Mucosa of descending colon (tissue), 3 donors: ENCODE measurements around the gene KANSL2. TPM values are rescaled to one million over a fixed set of nuclear protein-coding genes. Genes with fewer than 3 reads are reported as not detected.
A peak's percentile ranks its signal among the peaks of the same experiment; 100 is the strongest.
"Not testable (repeated sequence)": the region's sequence is repeated elsewhere in the genome, so short reads cannot be mapped to it uniquely, and the experiment has no call there.

Experiments
- ATAC-seq: fragments of 200-7000 bp; cut with Tn5 transposase; one replicate; pipeline ENCODE4 v1.9.1; 2020; ENCODE audit warnings: mild to moderate bottlenecking, moderate library complexity
- DNase-seq, 3 donors: peaks; one replicate each; pipeline ENCODE4 v3.0.0-alpha.2; 2020
- H3K36me3 ChIP-seq: fragments of 200-600 bp; one replicate; pipeline ENCODE4 v1.8.0; 2021; ENCODE audit warnings: low read depth, mild to moderate bottlenecking
- H3K4me1 ChIP-seq: fragments of 200-600 bp; one replicate; pipeline ENCODE4 v1.8.0; 2021; ENCODE audit warnings: low read depth, mild to moderate bottlenecking
- H3K4me3 ChIP-seq: fragments of 200-600 bp; one replicate; pipeline ENCODE4 v1.8.0; 2021; ENCODE audit warnings: mild to moderate bottlenecking
- H3K9me3 ChIP-seq: fragments of 200-600 bp; one replicate; pipeline ENCODE4 v1.8.0; 2021; ENCODE audit warnings: mild to moderate bottlenecking
- intact Hi-C, 2 donors: fragments of 100-400 bp; cut with DNase I in 1 of 2; cut with micrococcal nuclease in 1 of 2; formaldehyde crosslinking; loops; one replicate each; pipeline versions ENCODE4 v1.11.0 to v1.11.1; 2022; cut with DNase I, micrococcal nuclease
- total RNA-seq, 3 donors: library from RNA; stranded (reverse); fragmentation: NEBNext Ultra II Directional in 2 of 3; extraction: Animal tissue kit (Norgen Biotek cat#: 25700) in 2 of 3; gene quantifications; one replicate each; pipeline versions ENCODE4 v1.2.1 to v1.2.4, GENCODE V29; 2021 to 2023
- TF ChIP-seq, protein P1 (sequence below): fragments of 200-600 bp; IDR thresholded peaks from one replicate; pipeline ENCODE4 v1.8.0; 2022; ENCODE audit warnings: antibody characterized with exemption, mild to moderate bottlenecking
- donor health status: DM: no; HTN: no; CAD: no; lungs with moderate emphysema.
- donor health status: DM: no; HTN: no; CAD: no.
- donor health status: DM: no; HTN: yes; CAD: no.

The KANSL2 gene
- total RNA-seq, 3 donors from 2014 or later, result 18.3 to 25.8 (median 22.6) TPM

DNA sequence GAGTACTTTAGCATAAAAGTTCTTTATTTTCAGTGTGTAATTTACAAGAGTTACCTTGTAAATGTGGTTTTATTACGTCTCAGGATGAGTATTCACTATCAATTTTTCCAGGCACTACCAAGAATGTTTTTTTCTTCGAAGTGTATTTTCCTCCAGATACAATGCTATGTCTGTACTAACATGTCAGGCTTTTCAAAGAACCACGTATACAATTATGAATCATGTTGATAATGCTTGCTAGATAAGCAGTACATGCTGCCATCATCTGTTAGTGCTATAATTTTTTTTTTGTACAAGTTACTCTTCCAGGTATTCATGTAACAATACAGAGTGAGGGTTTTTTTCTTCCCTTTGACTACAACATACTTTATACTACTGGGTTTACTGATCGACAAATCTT is 5.6 kb upstream of the KANSL2 start:
- DNase-seq (no peak), ATAC-seq (no peak)
- Histone ChIP-seq H3K4me1 (peaks cover 4% of the 10 kb centered on the region), H3K36me3 (no peaks in the 10 kb centered on the region), H3K9me3 (no peaks in the 10 kb centered on the region), H3K4me3 (no peak overlapping the region)
- intact Hi-C loops, result no loop called here
- TF ChIP-seq, protein P1, sequence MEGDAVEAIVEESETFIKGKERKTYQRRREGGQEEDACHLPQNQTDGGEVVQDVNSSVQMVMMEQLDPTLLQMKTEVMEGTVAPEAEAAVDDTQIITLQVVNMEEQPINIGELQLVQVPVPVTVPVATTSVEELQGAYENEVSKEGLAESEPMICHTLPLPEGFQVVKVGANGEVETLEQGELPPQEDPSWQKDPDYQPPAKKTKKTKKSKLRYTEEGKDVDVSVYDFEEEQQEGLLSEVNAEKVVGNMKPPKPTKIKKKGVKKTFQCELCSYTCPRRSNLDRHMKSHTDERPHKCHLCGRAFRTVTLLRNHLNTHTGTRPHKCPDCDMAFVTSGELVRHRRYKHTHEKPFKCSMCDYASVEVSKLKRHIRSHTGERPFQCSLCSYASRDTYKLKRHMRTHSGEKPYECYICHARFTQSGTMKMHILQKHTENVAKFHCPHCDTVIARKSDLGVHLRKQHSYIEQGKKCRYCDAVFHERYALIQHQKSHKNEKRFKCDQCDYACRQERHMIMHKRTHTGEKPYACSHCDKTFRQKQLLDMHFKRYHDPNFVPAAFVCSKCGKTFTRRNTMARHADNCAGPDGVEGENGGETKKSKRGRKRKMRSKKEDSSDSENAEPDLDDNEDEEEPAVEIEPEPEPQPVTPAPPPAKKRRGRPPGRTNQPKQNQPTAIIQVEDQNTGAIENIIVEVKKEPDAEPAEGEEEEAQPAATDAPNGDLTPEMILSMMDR, result no peak

DNA sequence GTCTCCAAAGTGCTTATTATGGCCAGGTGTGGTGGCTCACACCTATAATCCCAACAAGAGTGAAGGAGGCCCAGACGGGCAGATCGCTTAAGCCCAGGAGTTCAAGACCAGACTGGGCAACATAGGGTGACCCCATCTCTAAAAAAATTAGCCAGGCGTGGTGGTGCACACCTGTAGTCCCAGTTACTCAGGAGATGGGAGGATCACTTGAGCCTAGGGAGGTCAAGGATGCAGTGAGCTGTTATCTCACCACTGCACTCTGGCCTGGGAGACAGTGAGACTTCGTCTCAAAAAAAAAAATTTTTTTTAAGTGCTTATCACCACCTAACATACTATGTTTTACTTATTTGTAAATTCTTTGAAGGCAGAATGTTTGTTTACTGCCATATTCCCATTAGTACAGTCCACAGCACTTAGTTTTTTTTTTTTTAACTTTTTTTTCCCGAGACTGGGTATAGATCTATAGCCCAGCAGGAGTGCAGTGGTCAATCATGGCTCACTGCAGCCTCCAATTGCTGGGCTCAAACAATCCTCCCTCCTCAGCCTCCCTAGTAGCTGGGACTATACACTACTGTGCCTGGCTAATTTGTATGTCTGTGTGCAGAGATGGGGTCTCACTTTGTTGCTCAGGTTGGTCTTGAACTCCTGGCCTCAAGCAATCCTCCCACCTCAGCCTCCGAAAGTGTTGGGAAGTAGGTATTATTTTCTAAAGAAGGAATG is 4.7 kb upstream of the KANSL2 start:
- DNase-seq (no peak), ATAC-seq (no peak)
- Histone ChIP-seq H3K4me3 (no peak overlapping the region), H3K36me3 (no peaks in the 10 kb centered on the region), H3K9me3 (no peaks in the 10 kb centered on the region), H3K4me1 (peaks cover 4% of the 10 kb centered on the region)
- TF ChIP-seq, protein P1, result no peak
- intact Hi-C loops, result no loop called here

DNA sequence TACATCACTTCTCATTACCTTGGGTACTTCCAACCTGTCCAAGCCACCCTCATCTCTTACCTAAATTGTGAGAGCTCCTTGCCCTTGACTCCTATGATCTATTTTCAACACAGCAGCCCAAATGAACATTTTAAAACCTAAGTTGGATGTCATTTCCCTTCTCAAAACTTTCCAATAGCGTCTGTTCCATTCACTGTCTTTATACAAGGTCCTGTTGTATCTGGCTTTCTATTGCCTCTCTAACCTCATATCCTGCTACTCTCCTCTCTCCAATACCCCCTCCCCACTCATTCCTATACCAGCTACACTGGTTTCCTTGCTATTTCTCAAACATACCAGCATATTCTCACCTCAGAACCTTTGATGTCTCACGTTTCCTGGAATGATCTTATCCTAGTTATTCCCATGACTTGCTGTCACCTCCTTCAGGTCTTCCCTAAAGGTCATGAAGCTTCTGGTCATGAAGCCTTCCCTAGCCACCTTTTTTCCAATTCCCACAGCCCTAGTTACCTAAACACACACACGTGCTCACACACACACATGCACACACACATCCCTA is 4.1 kb upstream of the KANSL2 start:
- intact Hi-C loops, result no loop called here
- ATAC-seq, result no peak
- no peak overlapping the region for H3K4me3 ChIP-seq
- no peak for DNase-seq
- no peaks in the 10 kb centered on the region for H3K36me3 ChIP-seq
- TF ChIP-seq, protein P1, result no peak
- peaks cover 1% of the 10 kb centered on the region for H3K4me1 ChIP-seq
- no peaks in the 10 kb centered on the region for H3K9me3 ChIP-seq

DNA sequence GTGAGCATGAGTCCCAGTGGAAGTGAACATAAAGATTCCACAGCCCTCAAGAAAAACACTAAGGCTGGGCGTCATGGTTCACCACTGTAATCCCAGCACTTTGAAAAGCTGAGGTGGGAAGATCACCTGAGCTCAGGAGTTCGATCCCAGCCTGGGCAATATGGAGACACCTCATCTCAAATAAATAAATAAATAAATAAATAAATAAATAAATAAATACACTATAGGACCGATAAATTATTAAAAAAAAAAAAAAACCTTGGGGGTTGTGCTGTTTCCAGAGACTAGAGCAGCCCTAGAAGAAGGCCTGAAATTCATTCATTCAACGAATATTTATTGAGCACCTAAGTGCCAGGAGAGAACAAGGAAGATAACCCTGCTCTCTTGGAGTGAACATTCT is 1.5 kb upstream of the KANSL2 start:
- ATAC-seq (no peak), DNase-seq (no peak)
- intact Hi-C loops, result no loop called here
- Histone ChIP-seq H3K4me1 (peaks cover 17% of the 10 kb centered on the region), H3K36me3 (no peaks in the 10 kb centered on the region), H3K4me3 (no peak overlapping the region), H3K9me3 (no peaks in the 10 kb centered on the region)
- TF ChIP-seq, protein P1, result no peak

DNA sequence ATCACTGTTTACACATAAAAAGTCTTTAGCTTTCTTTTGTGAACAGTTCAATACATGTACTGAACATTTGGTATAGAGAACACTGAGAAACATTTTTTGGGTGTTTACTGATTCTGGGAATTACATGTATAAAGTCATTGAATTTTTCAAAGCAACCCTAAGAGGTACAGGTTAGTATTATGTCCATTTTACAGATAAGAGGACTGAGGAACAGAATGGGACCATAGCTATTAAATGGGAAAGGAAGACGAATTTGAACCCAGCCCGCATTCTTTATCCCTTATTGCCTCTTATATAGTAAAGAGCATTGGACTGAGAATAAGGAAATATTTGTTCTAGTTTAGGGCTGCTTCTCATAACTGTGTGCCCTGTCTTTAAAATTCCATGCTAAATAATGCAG is 889 bp upstream of the KANSL2 start:
- H3K9me3 ChIP-seq, result no peaks in the 10 kb centered on the region
- H3K36me3 ChIP-seq, result no peaks in the 10 kb centered on the region
- DNase-seq (no peak), ATAC-seq (no peak)
- peak overlapping the region; percentile 34 for H3K4me3 ChIP-seq
- TF ChIP-seq, protein P1, result no peak
- intact Hi-C loops, result no loop called here
- H3K4me1 ChIP-seq, result peaks cover 19% of the 10 kb centered on the region

DNA sequence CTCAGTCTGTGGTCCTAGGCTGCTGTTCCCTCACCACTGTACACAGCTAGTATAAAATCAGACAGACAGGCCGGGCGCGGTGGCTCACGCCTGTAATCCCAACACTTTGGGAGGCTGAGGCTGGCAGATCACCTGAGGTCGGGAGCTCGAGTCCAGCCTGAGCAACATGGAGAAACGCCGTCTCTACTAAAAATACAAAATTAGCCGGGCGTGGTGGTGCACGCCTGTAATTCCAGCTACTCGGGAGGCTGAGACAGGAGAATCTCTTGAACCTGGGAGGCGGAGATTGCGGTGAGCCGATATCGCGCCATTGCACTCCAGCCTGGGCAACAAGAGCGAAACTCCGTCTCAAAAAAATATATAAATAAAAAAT is 481 bp upstream of the KANSL2 start:
- ATAC-seq, DNase-seq, intact Hi-C loops, H3K9me3 ChIP-seq, H3K36me3 ChIP-seq: not testable (repeated sequence)
- Histone ChIP-seq H3K4me1 (peaks cover 19% of the 10 kb centered on the region), H3K4me3 (peak overlapping the region; percentile 34)
